T-cell (primary cell): ENCODE data around the gene MED29. TPM values are rescaled to one million over a fixed set of nuclear protein-coding genes. Genes with fewer than 3 reads are reported as not detected.

Experiments
- ATAC-seq, 4 experiments: fragments of 200-7000 bp in 3 of 4; fragments of 150-1000 bp in 1 of 4; cut with Tn5 transposase; replicated peaks in 1 of 4; 1 replicate in 3 of 4; 2 replicates in 1 of 4; pipeline ENCODE4 v1.10.0; 2021; ENCODE audit warnings: moderate library complexity in 3 of 4, mild to moderate bottlenecking in 2 of 4, moderate number of reproducible peaks in 1 of 4
- CTCF ChIA-PET, 2 donors: fragments of 300-600 bp; sonication (Branson Sonifier 250); formaldehyde crosslinking; loops; one replicate each; lab custom pipeline; 2022; ENCODE audit warnings: antibody characterized with exemption in 2 of 2; lab: Charles Lee
- POLR2A ChIA-PET, 2 donors: fragments of 300-600 bp; sonication (Branson Sonifier 250); formaldehyde crosslinking; loops; one replicate each; lab custom pipeline; 2022; ENCODE audit warnings: antibody characterized with exemption in 2 of 2; lab: Charles Lee
- DNase-seq, 35 experiments: peaks; one replicate each; pipeline versions ENCODE4 v3.0.0 to v3.0.0-alpha.2; 2013 to 2023
- H3K27ac ChIP-seq: one replicate; pipeline ENCODE4 v1.5.1; 2013; ENCODE audit warnings: low read length
- H3K27me3 ChIP-seq, 2 experiments: replicated peaks in 1 of 2; 1 replicate in 1 of 2; 2 replicates in 1 of 2; pipeline versions ENCODE4 v1.6.1 to v1.7.0; 2013; ENCODE audit warnings: low read length in 1 of 2, mixed read lengths in 1 of 2; ENCODE audit not compliant: control insufficient read depth in 2 of 2, insufficient read depth in 2 of 2; ENCODE audit errors: extremely low read depth in 1 of 2
- H3K36me3 ChIP-seq, 2 donors: 1 replicate in 1 of 2; 2 replicates in 1 of 2; pipeline versions ENCODE4 v1.6.1 to v1.7.0; 2013; ENCODE audit warnings: low read length in 1 of 2; ENCODE audit not compliant: control insufficient read depth in 2 of 2, insufficient read depth in 1 of 2; ENCODE audit errors: extremely low read depth in 1 of 2
- H3K4me1 ChIP-seq, 2 experiments: 1 replicate in 1 of 2; 2 replicates in 1 of 2; pipeline versions ENCODE4 v1.6.1 to v1.7.0; 2013; ENCODE audit warnings: low read length in 2 of 2, mixed read lengths in 1 of 2; ENCODE audit not compliant: insufficient read depth in 2 of 2, control insufficient read depth in 1 of 2; ENCODE audit errors: extremely low read depth in 1 of 2
- H3K4me3 ChIP-seq, 2 donors: 1 replicate in 1 of 2; 2 replicates in 1 of 2; pipeline versions ENCODE4 v1.5.1 to v1.7.0; 2013; ENCODE audit warnings: mild to moderate bottlenecking in 2 of 2, low read length in 1 of 2, moderate library complexity in 1 of 2; ENCODE audit not compliant: control insufficient read depth in 1 of 2; ENCODE audit errors: extremely low read depth in 1 of 2
- H3K9me3 ChIP-seq: 2 replicates; pipeline ENCODE4 v1.7.0; 2013
- H3K27ac Mint-ChIP-seq, 2 donors: one replicate each; pipeline ENCODE4 v1.8.0; 2020 to 2021; ENCODE audit warnings: mild to moderate bottlenecking in 2 of 2, mixed read lengths in 2 of 2
- H3K27me3 Mint-ChIP-seq, 2 donors: one replicate each; pipeline ENCODE4 v1.8.0; 2021 to 2022; ENCODE audit warnings: mixed read lengths in 2 of 2
- H3K36me3 Mint-ChIP-seq: one replicate; pipeline ENCODE4 v1.8.0; 2021; ENCODE audit warnings: mixed read lengths
- H3K4me1 Mint-ChIP-seq, 3 donors: one replicate each; pipeline ENCODE4 v1.8.0; 2020 to 2022; ENCODE audit warnings: mixed read lengths in 3 of 3, mild to moderate bottlenecking in 1 of 3
- H3K4me3 Mint-ChIP-seq, 3 donors: one replicate each; pipeline ENCODE4 v1.8.0; 2020 to 2022; ENCODE audit warnings: mild to moderate bottlenecking in 3 of 3, mixed read lengths in 3 of 3, moderate library complexity in 3 of 3
- H3K9me3 Mint-ChIP-seq, 3 donors: one replicate each; pipeline ENCODE4 v1.8.0; 2020 to 2022; ENCODE audit warnings: mixed read lengths in 3 of 3
- WGBS: methylation state at CpG from one replicate; pipeline ENCODE4 v1.1.5; 2013; ENCODE audit warnings: missing lambda C conversion rate; ENCODE audit not compliant: insufficient coverage; 5-methylcytosine and 5-hydroxymethylcytosine counted together
- total RNA-seq, 35 experiments: library from RNA in 6 of 35; stranded (reverse) in 6 of 35; fragments of 120-200 nt in 1 of 35; gene quantifications; one replicate each; pipeline versions ENCODE4 v1.2.1 to v1.2.4 and lab custom pipeline; 2013 to 2026

MED29 gene
- total RNA-seq, 5 donors from 2014 or later (not counting 1 experiment from before 2014, with no cell fraction given): 42.0 to 48.7 (median 47.0) TPM

DNA sequence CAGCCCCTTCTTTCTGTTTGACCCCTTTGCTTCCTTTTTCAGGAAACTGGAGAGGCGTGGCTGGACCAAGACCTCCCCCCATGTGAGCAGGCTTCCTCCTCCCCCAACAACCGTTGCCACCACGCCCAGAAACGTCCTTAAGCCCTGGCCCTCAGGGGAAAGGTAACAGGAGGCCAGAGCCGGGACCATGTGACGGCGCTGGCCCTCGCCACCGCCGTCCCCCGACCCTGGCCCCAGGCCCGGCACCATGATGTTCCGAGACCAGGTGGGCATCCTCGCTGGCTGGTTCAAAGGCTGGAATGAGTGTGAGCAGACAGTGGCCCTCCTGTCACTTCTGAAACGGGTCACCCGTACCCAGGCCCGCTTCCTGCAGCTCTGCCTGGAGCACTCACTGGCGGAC lies 34.5 kb upstream of the MED29 start:
- no peaks in the 10 kb centered on the region for H3K4me1 ChIP-seq
- no peaks in the 10 kb centered on the region for H3K9me3 Mint-ChIP-seq
- ChIA-PET CTCF (no interaction called here), POLR2A (interaction anchor here in 1 of 2 donors (0.7 kb wide), 1 partner anchor 14 kb away, joined by 3 read pairs; the partner anchor contains the start of gene SAMD4B)
- H3K9me3 ChIP-seq: no peaks in the 10 kb centered on the region
- H3K4me1 Mint-ChIP-seq: peaks cover 3 to 7% (median 6%) of the 10 kb centered on the region in 3 donors
- H3K36me3 ChIP-seq: peaks cover 17 to 81% of the 10 kb centered on the region in 2 donors
- no peak overlapping the region for H3K4me3 ChIP-seq
- peaks cover 58% of the 10 kb centered on the region for H3K36me3 Mint-ChIP-seq
- H3K27ac ChIP-seq: no peak overlapping the region
- no peaks in the 10 kb centered on the region for H3K27me3 ChIP-seq
- H3K27me3 Mint-ChIP-seq: no peaks in the 10 kb centered on the region
- 98% methylated on average over 15 of the region's 18 CpGs for WGBS
- ATAC-seq (no peak), DNase-seq (no peak)
- no peak overlapping the region for H3K4me3 Mint-ChIP-seq
- no peak overlapping the region for H3K27ac Mint-ChIP-seq

DNA sequence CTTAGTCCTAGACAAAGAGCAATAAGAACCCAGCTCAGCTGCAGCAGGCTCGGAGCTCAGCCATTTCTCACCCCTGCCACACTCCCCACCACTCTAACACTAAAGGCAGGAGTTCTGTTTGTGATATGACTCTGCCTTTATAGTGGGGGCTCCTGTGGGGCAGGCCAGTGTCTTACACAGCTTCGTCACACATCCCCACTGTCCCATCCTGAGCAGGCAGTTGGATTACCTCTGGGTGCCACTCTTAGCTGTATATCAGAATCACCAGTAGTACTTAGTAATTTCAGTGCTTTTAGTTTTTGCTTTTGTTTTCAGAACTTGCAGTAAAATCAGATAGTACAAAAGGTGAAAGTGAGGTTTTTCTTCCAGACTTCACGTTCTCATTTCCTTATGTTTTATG lies 32.2 kb upstream of the MED29 start:
- Mint-ChIP-seq H3K27me3 (no peaks in the 10 kb centered on the region), H3K36me3 (peaks cover 59% of the 10 kb centered on the region), H3K4me1 (peaks cover 0 to 5% (median 0%) of the 10 kb centered on the region in 3 donors), H3K27ac (no peak overlapping the region), H3K9me3 (no peaks in the 10 kb centered on the region), H3K4me3 (no peak overlapping the region)
- Histone ChIP-seq H3K27me3 (no peaks in the 10 kb centered on the region), H3K36me3 (peaks cover 20 to 80% of the 10 kb centered on the region in 2 donors), H3K4me3 (no peak overlapping the region), H3K4me1 (no peaks in the 10 kb centered on the region), H3K27ac (no peak overlapping the region), H3K9me3 (no peaks in the 10 kb centered on the region)
- CTCF ChIA-PET: no interaction called here
- POLR2A ChIA-PET: interaction anchor here (0.6 kb wide), 2 partner anchors 16 to 272 kb away, joined by 3 to 9 read pairs; no protein-coding TSS in a partner anchor
- no CpG with 5 or more reads among the region's 3 CpGs for WGBS
- ATAC-seq (no peak), DNase-seq (no peak)

GRCh38 chr19:39360599-39360998 lies 30.6 kb upstream of the MED29 start:
- ChIA-PET POLR2A (no interaction called here), CTCF (no interaction called here)
- H3K27ac ChIP-seq: no peak overlapping the region
- Mint-ChIP-seq H3K36me3 (peaks cover 52% of the 10 kb centered on the region), H3K4me3 (no peak overlapping the region), H3K27me3 (no peaks in the 10 kb centered on the region), H3K27ac (no peak overlapping the region), H3K9me3 (no peaks in the 10 kb centered on the region), H3K4me1 (peaks cover 0 to 5% (median 0%) of the 10 kb centered on the region in 3 donors)
- H3K27me3 ChIP-seq: no peaks in the 10 kb centered on the region
- no peaks in the 10 kb centered on the region for H3K4me1 ChIP-seq
- WGBS: no CpG with 5 or more reads among the region's 1 CpG
- H3K9me3 ChIP-seq: no peaks in the 10 kb centered on the region
- ATAC-seq (no peak), DNase-seq (no peak)
- H3K4me3 ChIP-seq: no peak overlapping the region
- peaks cover 20 to 68% of the 10 kb centered on the region in 2 donors for H3K36me3 ChIP-seq

GRCh38 chr19:39362682-39363657 lies 28.2 kb upstream of the MED29 start:
- H3K36me3 Mint-ChIP-seq: peaks cover 39% of the 10 kb centered on the region
- H3K4me3 ChIP-seq: no peak overlapping the region
- peaks cover 10 to 53% of the 10 kb centered on the region in 2 donors for H3K36me3 ChIP-seq
- ChIA-PET CTCF (no interaction called here), POLR2A (no interaction called here)
- H3K4me1 Mint-ChIP-seq: peaks cover 0 to 7% (median 0%) of the 10 kb centered on the region in 3 donors
- no peak overlapping the region for H3K4me3 Mint-ChIP-seq
- H3K27ac ChIP-seq: no peak overlapping the region
- no peaks in the 10 kb centered on the region for H3K9me3 Mint-ChIP-seq
- no peaks in the 10 kb centered on the region for H3K9me3 ChIP-seq
- H3K27ac Mint-ChIP-seq: peak overlapping the region in 1 of 2 donors; percentile 12
- H3K27me3 ChIP-seq: no peaks in the 10 kb centered on the region
- ATAC-seq (no peak), DNase-seq (no peak)
- H3K27me3 Mint-ChIP-seq: no peaks in the 10 kb centered on the region
- H3K4me1 ChIP-seq: no peaks in the 10 kb centered on the region
- WGBS: 82% methylated on average over 3 of the region's 6 CpGs

GRCh38 chr19:39363901-39364457 lies 27.2 kb upstream of the MED29 start:
- H3K27me3 ChIP-seq: no peaks in the 10 kb centered on the region
- Mint-ChIP-seq H3K9me3 (no peaks in the 10 kb centered on the region), H3K27ac (no peak overlapping the region), H3K36me3 (peaks cover 45% of the 10 kb centered on the region), H3K4me1 (peaks cover 0 to 7% (median 0%) of the 10 kb centered on the region in 3 donors), H3K4me3 (no peak overlapping the region), H3K27me3 (no peaks in the 10 kb centered on the region)
- 77% methylated on average over 2 of the region's 5 CpGs for WGBS
- no peaks in the 10 kb centered on the region for H3K9me3 ChIP-seq
- ChIA-PET POLR2A (no interaction called here), CTCF (no interaction called here)
- no peak overlapping the region for H3K27ac ChIP-seq
- DNase-seq: no peak
- H3K36me3 ChIP-seq: peaks cover 8 to 49% of the 10 kb centered on the region in 2 donors
- H3K4me1 ChIP-seq: no peaks in the 10 kb centered on the region
- H3K4me3 ChIP-seq: no peak overlapping the region
- no peak for ATAC-seq

DNA sequence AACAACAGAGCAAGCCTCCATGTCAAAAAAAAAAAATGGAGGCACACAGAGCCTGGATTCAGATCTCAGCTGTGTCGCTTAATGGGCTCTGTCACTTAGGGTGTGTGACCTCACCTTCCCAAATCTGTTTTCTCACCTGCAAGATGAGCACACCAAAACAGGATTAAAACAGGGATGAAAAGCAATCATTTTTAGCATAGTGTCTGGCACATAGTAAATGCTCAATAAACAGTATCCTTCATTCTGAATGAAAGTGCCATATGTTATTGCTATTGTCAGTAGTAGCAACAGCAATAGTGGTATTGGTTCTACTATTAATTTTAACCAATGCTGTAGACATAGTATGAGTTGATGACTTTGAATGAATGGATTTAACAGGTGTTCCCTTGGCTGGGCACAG lies 25.6 kb upstream of the MED29 start:
- H3K36me3 ChIP-seq: peaks cover 10 to 50% of the 10 kb centered on the region in 2 donors
- H3K4me3 ChIP-seq: no peak overlapping the region
- CTCF ChIA-PET: no interaction called here
- H3K9me3 Mint-ChIP-seq: no peaks in the 10 kb centered on the region
- no peaks in the 10 kb centered on the region for H3K9me3 ChIP-seq
- 100% methylated on average over 1 of the region's 1 CpG for WGBS
- H3K4me1 Mint-ChIP-seq: peaks cover 0 to 7% (median 0%) of the 10 kb centered on the region in 3 donors
- POLR2A ChIA-PET: interaction anchor here in 1 of 2 donors (1.1 kb wide), 1 partner anchor 11 kb away, joined by 5 read pairs; no protein-coding TSS in a partner anchor
- no peak overlapping the region for H3K27ac ChIP-seq
- H3K4me3 Mint-ChIP-seq: no peak overlapping the region
- peaks cover 48% of the 10 kb centered on the region for H3K36me3 Mint-ChIP-seq
- H3K27me3 ChIP-seq: no peaks in the 10 kb centered on the region
- H3K27me3 Mint-ChIP-seq: no peaks in the 10 kb centered on the region
- DNase-seq (no peak), ATAC-seq (no peak)
- H3K27ac Mint-ChIP-seq: no peak overlapping the region
- no peaks in the 10 kb centered on the region for H3K4me1 ChIP-seq
